Measurements from ENCODE around the gene ADAMTSL5. TPM values are rescaled to one million over a fixed set of nuclear protein-coding genes. Genes with fewer than 3 reads are reported as not detected.

Gene ADAMTSL5
- total RNA-seq, 2 donors from 2014 or later: 14.5 to 27.2 TPM

DNA sequence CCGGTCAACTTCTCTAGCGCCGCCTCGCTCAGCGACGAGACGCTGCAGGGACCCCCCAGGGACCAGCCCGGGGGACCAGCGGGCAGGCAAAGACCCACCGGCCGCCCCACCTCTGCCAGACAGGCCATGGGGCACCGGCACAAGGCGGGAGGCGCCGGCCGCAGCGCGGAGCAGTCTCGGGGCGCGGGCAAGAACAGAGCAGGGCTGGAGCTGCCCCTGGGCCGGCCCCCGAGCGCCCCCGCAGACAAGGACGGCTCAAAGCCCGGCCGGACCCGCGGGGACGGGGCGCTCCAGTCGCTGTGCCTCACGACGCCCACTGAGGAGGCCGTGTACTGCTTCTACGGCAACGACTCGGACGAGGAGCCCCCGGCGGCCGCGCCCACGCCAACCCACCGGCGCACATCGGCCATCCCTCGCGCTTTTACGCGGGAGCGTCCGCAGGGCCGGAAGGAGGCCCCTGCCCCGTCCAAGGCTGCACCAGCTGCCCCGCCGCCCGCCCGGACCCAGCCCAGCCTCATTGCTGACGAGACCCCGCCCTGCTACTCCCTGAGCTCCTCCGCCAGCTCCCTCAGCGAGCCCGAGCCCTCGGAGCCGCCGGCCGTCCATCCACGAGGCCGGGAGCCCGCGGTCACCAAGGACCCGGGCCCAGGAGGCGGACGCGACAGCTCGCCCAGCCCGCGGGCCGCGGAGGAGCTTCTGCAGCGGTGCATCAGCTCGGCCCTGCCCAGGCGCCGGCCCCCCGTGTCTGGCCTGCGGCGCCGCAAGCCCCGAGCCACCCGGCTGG is 45.1 kb downstream of the ADAMTSL5 start:
- Histone ChIP-seq H3K4me3 (peak overlapping the region in 1 of 2 donors; percentile 36), H3K9me3 (no peaks in the 10 kb centered on the region), H3K36me3 (no peaks in the 10 kb centered on the region), H3K27me3 (peaks cover 28 to 56% of the 10 kb centered on the region in 2 donors), H3K27ac (no peak overlapping the region), H3K4me1 (peaks cover 0 to 69% of the 10 kb centered on the region in 2 donors)
- no peak for TF ChIP-seq CTCF (IDR thresholded peaks at IDR 0.05)
- no peak for DNase-seq (ENCODE audit: low spot score)

- H3K9me3 ChIP-seq: no peaks in the 10 kb centered on the region
- no peak overlapping the region for H3K27ac ChIP-seq
- peaks cover 27 to 55% of the 10 kb centered on the region in 2 donors for H3K27me3 ChIP-seq
- H3K4me3 ChIP-seq: peak overlapping the region in 1 of 2 donors; percentile 36
- no peak for TF ChIP-seq CTCF (IDR thresholded peaks at IDR 0.05)
- no peak for DNase-seq (ENCODE audit: low spot score)
- peaks cover 0 to 67% of the 10 kb centered on the region in 2 donors for H3K4me1 ChIP-seq
- no peaks in the 10 kb centered on the region for H3K36me3 ChIP-seq
Observed at GRCh38 chr19:1467215-1467489, 45.7 kb downstream of the ADAMTSL5 start.

- H3K27ac ChIP-seq: no peak overlapping the region
- peaks cover 22 to 50% of the 10 kb centered on the region in 2 donors for H3K27me3 ChIP-seq
- peaks cover 0 to 63% of the 10 kb centered on the region in 2 donors for H3K4me1 ChIP-seq
- no peak overlapping the region for H3K4me3 ChIP-seq
- DNase-seq (ENCODE audit: low spot score): no peak
- H3K36me3 ChIP-seq: no peaks in the 10 kb centered on the region
- TF ChIP-seq CTCF (IDR thresholded peaks at IDR 0.05): no peak
- H3K9me3 ChIP-seq: no peaks in the 10 kb centered on the region
Observed at GRCh38 chr19:1466461-1467214, 46.2 kb downstream of the ADAMTSL5 start.

DNA sequence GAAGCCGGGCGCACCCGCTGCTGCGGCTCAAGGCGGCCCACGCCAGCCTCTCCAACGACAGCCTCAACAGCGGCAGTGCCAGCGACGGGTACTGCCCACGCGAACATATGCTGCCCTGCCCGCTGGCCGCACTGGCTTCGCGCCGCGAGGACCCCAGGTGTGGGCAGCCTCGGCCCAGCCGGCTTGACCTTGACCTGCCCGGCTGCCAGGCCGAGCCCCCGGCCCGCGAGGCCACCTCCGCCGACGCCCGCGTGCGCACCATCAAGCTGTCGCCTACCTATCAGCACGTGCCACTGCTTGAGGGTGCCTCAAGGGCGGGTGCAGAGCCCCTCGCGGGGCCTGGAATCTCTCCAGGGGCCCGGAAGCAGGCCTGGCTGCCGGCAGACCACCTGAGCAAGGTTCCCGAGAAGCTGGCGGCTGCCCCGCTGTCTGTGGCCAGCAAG is 46.8 kb downstream of the ADAMTSL5 start:
- H3K27me3 ChIP-seq: peaks cover 16 to 44% of the 10 kb centered on the region in 2 donors
- no peaks in the 10 kb centered on the region for H3K36me3 ChIP-seq
- H3K4me3 ChIP-seq: no peak overlapping the region
- H3K9me3 ChIP-seq: no peaks in the 10 kb centered on the region
- H3K27ac ChIP-seq: no peak overlapping the region
- peaks cover 0 to 57% of the 10 kb centered on the region in 2 donors for H3K4me1 ChIP-seq
- DNase-seq (ENCODE audit: low spot score): no peak
- no peak for TF ChIP-seq CTCF (IDR thresholded peaks at IDR 0.05)

DNA sequence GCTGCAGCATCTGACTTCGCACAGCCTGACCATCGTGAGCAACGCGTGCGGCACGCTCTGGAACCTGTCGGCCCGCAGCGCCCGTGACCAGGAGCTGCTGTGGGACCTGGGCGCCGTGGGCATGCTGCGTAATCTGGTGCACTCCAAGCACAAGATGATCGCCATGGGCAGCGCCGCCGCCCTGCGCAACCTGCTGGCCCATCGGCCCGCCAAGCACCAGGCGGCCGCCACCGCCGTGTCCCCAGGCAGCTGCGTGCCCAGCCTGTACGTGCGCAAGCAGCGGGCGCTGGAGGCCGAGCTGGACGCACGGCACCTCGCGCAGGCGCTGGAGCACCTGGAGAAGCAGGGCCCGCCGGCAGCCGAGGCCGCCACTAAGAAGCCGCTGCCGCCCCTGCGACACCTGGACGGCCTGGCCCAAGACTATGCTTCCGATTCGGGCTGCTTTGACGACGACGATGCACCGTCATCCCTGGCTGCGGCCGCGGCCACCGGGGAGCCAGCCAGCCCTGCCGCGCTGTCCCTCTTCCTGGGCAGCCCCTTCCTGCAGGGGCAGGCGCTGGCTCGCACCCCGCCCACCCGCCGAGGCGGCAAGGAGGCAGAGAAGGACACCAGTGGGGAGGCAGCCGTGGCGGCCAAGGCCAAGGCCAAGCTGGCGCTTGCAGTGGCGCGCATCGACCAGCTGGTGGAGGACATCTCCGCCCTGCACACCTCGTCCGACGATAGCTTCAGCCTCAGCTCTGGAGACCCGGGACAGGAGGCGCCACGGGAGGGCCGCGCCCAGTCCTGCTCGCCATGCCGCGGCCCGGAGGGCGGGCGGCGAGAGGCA is 47.4 kb downstream of the ADAMTSL5 start:
- peaks cover 0 to 51% of the 10 kb centered on the region in 2 donors for H3K4me1 ChIP-seq
- peaks cover 16 to 37% of the 10 kb centered on the region in 2 donors for H3K27me3 ChIP-seq
- no peaks in the 10 kb centered on the region for H3K36me3 ChIP-seq
- no peak for DNase-seq (ENCODE audit: low spot score)
- TF ChIP-seq CTCF (IDR thresholded peaks at IDR 0.05): peak in 1 of 2 donors; percentile 59
- no peaks in the 10 kb centered on the region for H3K9me3 ChIP-seq
- H3K4me3 ChIP-seq: peak overlapping the region in 1 of 2 donors; percentile 13
- no peak overlapping the region for H3K27ac ChIP-seq
